ENCODE data around the gene TYW5.

TYW5 gene

GRCh38 chr2:199955339-199956061, at the start of gene TYW5, which contains the start of gene MAIP1:
Gene TYW5, minus strand, starts transcription at chr2:199955491. Its CDS starts 21 bp downstream, at chr2:199955470.
Gene MAIP1, plus strand, starts transcription at chr2:199955582. Its CDS starts 217 bp downstream, at chr2:199955799.
- H3K27ac ChIP-seq: peak within 1 kb of the TSS; percentile 95
- ChIA-PET CTCF (interaction anchor here (0.6 kb wide), 1 partner anchor 25 kb away, joined by 5 read pairs; no protein-coding TSS in a partner anchor), POLR2A (ENCODE audit: low non-redundant PET) (no interaction called here)
- DNase-seq (ENCODE audit: low spot score): peak; percentile 89
- TF ChIP-seq CTCF (conservative IDR thresholded peaks at IDR 0.05; ENCODE audit: low read depth): no peak

GRCh38 chr2:200003444-200003843, 48.2 kb upstream of the TYW5 start:
- no peak overlapping the region for H3K27ac ChIP-seq
- ChIA-PET CTCF (no interaction called here), POLR2A (ENCODE audit: low non-redundant PET) (no interaction called here)
- no peak for TF ChIP-seq CTCF (conservative IDR thresholded peaks at IDR 0.05; ENCODE audit: low read depth)
- DNase-seq (ENCODE audit: low spot score): no peak

GRCh38 chr2:200000444-200001163, 45.3 kb upstream of the TYW5 start:
- no peak overlapping the region for H3K27ac ChIP-seq
- no peak for TF ChIP-seq CTCF (conservative IDR thresholded peaks at IDR 0.05; ENCODE audit: low read depth)
- ChIA-PET CTCF (interaction anchor here (0.8 kb wide), 1 partner anchor 423 kb away, joined by 4 read pairs; no protein-coding TSS in a partner anchor), POLR2A (ENCODE audit: low non-redundant PET) (no interaction called here)
- DNase-seq (ENCODE audit: low spot score): no peak

GRCh38 chr2:199999166-199999565, 43.9 kb upstream of the TYW5 start:
- TF ChIP-seq CTCF (conservative IDR thresholded peaks at IDR 0.05; ENCODE audit: low read depth): no peak
- H3K27ac ChIP-seq: no peak overlapping the region
- CTCF ChIA-PET: no interaction called here
- no peak for DNase-seq (ENCODE audit: low spot score)
- POLR2A ChIA-PET (ENCODE audit: low non-redundant PET): no interaction called here

GRCh38 chr2:199997296-199997695, 42.0 kb upstream of the TYW5 start:
- POLR2A ChIA-PET (ENCODE audit: low non-redundant PET): no interaction called here

More at GRCh38 chr2:199997296-199997695, 42.0 kb upstream of the TYW5 start:
- CTCF ChIA-PET: no interaction called here
- no peak for DNase-seq (ENCODE audit: low spot score)
- TF ChIP-seq CTCF (conservative IDR thresholded peaks at IDR 0.05; ENCODE audit: low read depth): no peak
- H3K27ac ChIP-seq: no peak overlapping the region

All from RWPE1 (cell line).